Gastroesophageal sphincter (tissue), 4 donors: ENCODE measurements around the gene CHST9. TPM values are rescaled to one million over a fixed set of nuclear protein-coding genes. Genes with fewer than 3 reads are reported as not detected.

Experiments used
- ATAC-seq: fragments of 150-250 bp; one replicate; pipeline ENCODE4 v1.9.1; 2016; ENCODE audit warnings: mild to moderate bottlenecking, moderate library complexity
- H3K27ac ChIP-seq, 4 donors: fragments of 200-600 bp; sonication (generic) in 3 of 4; 1 replicate in 3 of 4; 2 replicates in 1 of 4; pipeline ENCODE4 v1.5.1; 2016 to 2019
- H3K27me3 ChIP-seq: fragments of 200-600 bp; sonication (generic); one replicate; pipeline ENCODE4 v1.5.1; 2019
- H3K36me3 ChIP-seq, 2 donors: fragments of 200-600 bp; sonication (generic); one replicate each; pipeline ENCODE4 v1.5.1; 2019; ENCODE audit warnings: control low read depth in 1 of 2
- H3K4me1 ChIP-seq, 3 donors: fragments of 200-600 bp; sonication (generic); 1 replicate in 2 of 3; 2 replicates in 1 of 3; pipeline ENCODE4 v1.5.1; 2016 to 2019; ENCODE audit warnings: control low read depth in 2 of 3
- H3K4me3 ChIP-seq, 2 donors: fragments of 200-600 bp; sonication (generic); one replicate each; pipeline ENCODE4 v1.5.1; 2019; ENCODE audit warnings: mild to moderate bottlenecking in 1 of 2, moderate library complexity in 1 of 2
- H3K9me3 ChIP-seq, 3 donors: fragments of 200-600 bp; sonication (generic); one replicate each; pipeline ENCODE4 v1.5.1; 2017 to 2019; ENCODE audit warnings: control low read depth in 2 of 3
- CTCF ChIP-seq, 4 experiments: fragments of 200-600 bp in 2 of 4; fragments of 450-650 bp in 2 of 4; sonication (generic) in 1 of 4; IDR thresholded peaks; one replicate each; pipeline ENCODE4 v1.5.1; 2017 to 2019; ENCODE audit warnings: antibody characterized with exemption in 4 of 4, mild to moderate bottlenecking in 2 of 4, moderate library complexity in 2 of 4
- EP300 ChIP-seq: sonication (generic); formaldehyde crosslinking; IDR thresholded peaks from one replicate; pipeline ENCODE4 v1.6.1; 2017; ENCODE audit warnings: antibody characterized with exemption, mild to moderate bottlenecking
- POLR2A ChIP-seq, 2 donors: fragments of 450-650 bp; IDR thresholded peaks; one replicate each; pipeline ENCODE4 v1.6.1; 2017; ENCODE audit warnings: antibody characterized with exemption in 2 of 2, mild to moderate bottlenecking in 2 of 2, moderate library complexity in 1 of 2
- POLR2AphosphoS5 ChIP-seq: sonication (generic); formaldehyde crosslinking; IDR thresholded peaks from one replicate; pipeline ENCODE4 v1.6.1; 2017; ENCODE audit warnings: antibody characterized with exemption
- WGBS, 2 donors: methylation state at CpG; one replicate each; pipeline ENCODE4 v1.1.5; 2018; ENCODE audit warnings: low coverage in 1 of 2; 5-methylcytosine and 5-hydroxymethylcytosine counted together
- total RNA-seq, 4 donors: library from RNA; depleted of rRNA; stranded (reverse); fragments of >200 nt; gene quantifications; one replicate each; pipeline ENCODE4 v1.1.0, GENCODE V29; 2016

The CHST9 gene
- total RNA-seq, 4 donors from 2014 or later = 0.62 to 7.2 (median 0.95) TPM

GRCh38 chr18:27075828-27076227 lies 109.3 kb downstream of the CHST9 start:
- H3K27me3 ChIP-seq = no peaks in the 10 kb centered on the region
- no peak for ATAC-seq

GRCh38 chr18:27073404-27073830 lies 111.7 kb downstream of the CHST9 start:
- no peak for TF ChIP-seq POLR2A (IDR thresholded peaks at IDR 0.05)
- TF ChIP-seq EP300 = no peak
- no peak for TF ChIP-seq POLR2AphosphoS5
- WGBS, 2 donors = 82 to 93% methylated on average over 5 of the region's 5 CpGs
- no peak for ATAC-seq

More at GRCh38 chr18:27075828-27076227, 109.3 kb downstream of the CHST9 start:
- no peaks in the 10 kb centered on the region for H3K9me3 ChIP-seq
- no peaks in the 10 kb centered on the region for H3K4me1 ChIP-seq
- no peaks in the 10 kb centered on the region for H3K36me3 ChIP-seq
- WGBS, 2 donors = 82 to 91% methylated on average over 3 of the region's 3 CpGs
- no peak overlapping the region for H3K4me3 ChIP-seq
- TF ChIP-seq EP300 (no peak), CTCF (IDR thresholded peaks at IDR 0.05) (no peak)
- no peak overlapping the region for H3K27ac ChIP-seq

GRCh38 chr18:27064673-27065072 lies 120.4 kb downstream of the CHST9 start:
- WGBS, 2 donors = 61 to 69% methylated on average over 3 of the region's 3 CpGs
- Histone ChIP-seq H3K27ac (no peak overlapping the region), H3K4me3 (no peak overlapping the region), H3K27me3 (no peaks in the 10 kb centered on the region), H3K36me3 (no peaks in the 10 kb centered on the region), H3K4me1 (no peaks in the 10 kb centered on the region), H3K9me3 (no peaks in the 10 kb centered on the region)
- no peak for ATAC-seq
- TF ChIP-seq EP300 = no peak
- TF ChIP-seq CTCF (IDR thresholded peaks at IDR 0.05) = no peak
- TF ChIP-seq POLR2AphosphoS5 = no peak
- TF ChIP-seq POLR2A (IDR thresholded peaks at IDR 0.05) = no peak

More at GRCh38 chr18:27073404-27073830, 111.7 kb downstream of the CHST9 start:
- Histone ChIP-seq H3K27ac (no peak overlapping the region), H3K27me3 (no peaks in the 10 kb centered on the region), H3K4me3 (no peak overlapping the region), H3K36me3 (no peaks in the 10 kb centered on the region), H3K4me1 (no peaks in the 10 kb centered on the region), H3K9me3 (no peaks in the 10 kb centered on the region)

- peaks cover 0 to 8% (median 3%) of the 10 kb centered on the region in 3 donors for H3K4me1 ChIP-seq
- H3K36me3 ChIP-seq = no peaks in the 10 kb centered on the region
- H3K27ac ChIP-seq = no peak overlapping the region
- no peak for TF ChIP-seq CTCF (IDR thresholded peaks at IDR 0.05)
- TF ChIP-seq POLR2AphosphoS5 = no peak
- TF ChIP-seq POLR2A (IDR thresholded peaks at IDR 0.05) = no peak
- no peak for TF ChIP-seq EP300
- no peaks in the 10 kb centered on the region for H3K9me3 ChIP-seq
- no peaks in the 10 kb centered on the region for H3K27me3 ChIP-seq
- H3K4me3 ChIP-seq = no peak overlapping the region
- 40% methylated on average over 1 of the region's 2 CpGs; no CpG with 5 or more reads in 1 of the 2 donors for WGBS, 2 donors
- no peak for ATAC-seq
Observed at GRCh38 chr18:27062802-27063201, 122.3 kb downstream of the CHST9 start.

GRCh38 chr18:27061488-27062095 lies 123.5 kb downstream of the CHST9 start:
- no peak for ATAC-seq
- no peaks in the 10 kb centered on the region for H3K9me3 ChIP-seq
- no peaks in the 10 kb centered on the region for H3K36me3 ChIP-seq
- TF ChIP-seq POLR2AphosphoS5 (no peak), POLR2A (IDR thresholded peaks at IDR 0.05) (no peak), CTCF (IDR thresholded peaks at IDR 0.05) (no peak), EP300 (no peak)
- H3K4me3 ChIP-seq = no peak overlapping the region
- H3K4me1 ChIP-seq = peaks cover 0 to 19% (median 3%) of the 10 kb centered on the region in 3 donors
- H3K27me3 ChIP-seq = no peaks in the 10 kb centered on the region
- H3K27ac ChIP-seq = no peak overlapping the region
- 96 to 100% methylated on average over 5 to 7 of the region's 7 CpGs for WGBS, 2 donors
